Skin of body (tissue), 2 donors: ENCODE results near the gene ASRGL1. TPM values are rescaled to one million over a fixed set of nuclear protein-coding genes. Genes with fewer than 3 reads are reported as not detected.
"Not testable (repeated sequence)": the region's sequence is repeated elsewhere in the genome, so short reads cannot be mapped to it uniquely, and the experiment has no call there.

Experiments used
- DNase-seq: peaks from one replicate; lab custom pipeline; 2025; lab: John Stamatoyannopoulos, UW
- total RNA-seq: library from RNA; depleted of rRNA; stranded (reverse); fragments of >200 nt; gene quantifications from one replicate; pipeline ENCODE4 v1.2.3, GENCODE V29; 2014

ASRGL1 gene
- 1.5 TPM for total RNA-seq

DNA sequence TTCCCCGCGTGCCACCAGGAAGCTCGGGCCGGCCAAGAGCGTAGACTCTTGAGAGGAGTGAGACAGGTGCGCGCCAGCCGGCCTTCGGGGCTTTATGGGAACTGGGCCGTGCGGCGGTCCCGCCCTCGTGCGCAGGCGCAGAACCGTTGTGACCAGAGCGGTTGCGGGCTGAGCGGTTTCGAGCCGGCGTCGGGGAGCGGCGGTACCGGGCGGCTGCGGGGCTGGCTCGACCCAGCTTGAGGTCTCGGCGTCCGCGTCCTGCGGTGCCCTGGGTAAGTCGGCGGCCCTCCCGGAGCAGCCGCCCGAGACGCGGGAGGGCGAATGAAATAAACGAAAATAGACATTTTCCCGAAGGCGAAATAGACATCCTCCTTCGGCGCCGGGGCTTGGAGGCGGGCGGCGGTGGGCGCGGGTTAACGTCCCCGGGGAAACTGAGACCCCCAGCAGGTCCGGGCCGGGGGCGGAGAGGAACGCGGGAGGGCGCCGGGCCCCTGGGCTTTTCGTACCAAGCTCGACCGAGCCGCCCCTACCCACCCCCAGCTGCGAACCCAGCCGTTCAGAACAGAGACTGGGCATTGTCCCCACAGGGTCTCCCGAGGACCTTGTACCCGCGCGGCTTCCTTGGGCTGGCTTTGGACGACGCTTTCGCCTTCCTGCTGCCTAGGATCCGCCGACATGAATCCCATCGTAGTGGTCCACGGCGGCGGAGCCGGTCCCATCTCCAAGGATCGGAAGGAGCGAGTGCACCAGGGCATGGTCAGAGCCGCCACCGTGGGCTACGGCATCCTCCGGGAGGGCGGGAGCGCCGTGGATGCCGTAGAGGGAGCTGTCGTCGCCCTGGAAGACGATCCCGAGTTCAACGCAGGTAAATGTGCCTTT, at the start of gene ASRGL1:
TSS of gene ASRGL1 (plus strand) at position 146 of the 879 bp plus-strand sequence. CDS start at position 676, 530 bp downstream.
- DNase-seq = no peak

DNA sequence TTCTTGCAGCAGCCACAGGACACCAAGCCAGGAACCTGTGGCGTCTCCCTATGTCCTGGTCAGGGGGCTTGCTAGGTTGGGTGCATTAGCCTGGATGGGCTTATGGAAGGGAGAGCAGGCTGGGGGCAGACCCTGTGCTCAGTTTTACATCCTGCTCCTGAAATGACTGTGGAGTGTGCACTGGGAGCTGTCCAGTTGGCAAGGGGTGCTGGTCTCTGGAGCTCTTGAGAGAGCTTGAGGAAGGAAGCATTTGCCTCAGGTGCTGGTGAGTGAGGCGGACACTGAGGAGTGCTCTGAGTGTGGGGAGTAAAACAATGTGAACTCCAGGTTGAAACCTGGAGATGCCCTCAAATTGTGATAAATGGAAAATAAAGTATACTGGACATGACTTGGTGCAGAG, 41.7 kb upstream of the ASRGL1 start:
- DNase-seq = no peak

DNA sequence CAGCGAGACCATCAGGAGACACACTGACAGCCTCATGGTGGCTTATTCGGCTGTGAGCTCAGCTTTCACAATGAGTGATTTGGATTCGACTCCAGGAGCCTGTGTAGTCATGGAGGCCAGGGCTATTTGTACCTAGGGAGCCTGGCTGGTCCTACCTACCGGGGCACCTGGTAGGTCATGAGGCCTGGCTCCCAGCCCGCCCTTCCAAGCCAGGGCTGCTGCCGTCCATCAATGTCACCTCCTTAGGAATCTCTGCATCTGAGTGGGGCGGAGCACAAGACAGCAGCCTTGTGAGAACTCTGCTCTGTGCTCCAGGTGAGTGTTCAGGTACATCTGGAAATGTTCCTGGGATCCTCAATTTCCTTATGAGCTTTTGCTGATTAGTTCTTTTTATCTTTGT, 38.3 kb upstream of the ASRGL1 start, which contains the start of gene SCGB1D4:
TSS of gene SCGB1D4 (minus strand) at position 101 of the 400 bp plus-strand sequence. CDS start at position 36, 65 bp downstream.
- no peak for DNase-seq

DNA sequence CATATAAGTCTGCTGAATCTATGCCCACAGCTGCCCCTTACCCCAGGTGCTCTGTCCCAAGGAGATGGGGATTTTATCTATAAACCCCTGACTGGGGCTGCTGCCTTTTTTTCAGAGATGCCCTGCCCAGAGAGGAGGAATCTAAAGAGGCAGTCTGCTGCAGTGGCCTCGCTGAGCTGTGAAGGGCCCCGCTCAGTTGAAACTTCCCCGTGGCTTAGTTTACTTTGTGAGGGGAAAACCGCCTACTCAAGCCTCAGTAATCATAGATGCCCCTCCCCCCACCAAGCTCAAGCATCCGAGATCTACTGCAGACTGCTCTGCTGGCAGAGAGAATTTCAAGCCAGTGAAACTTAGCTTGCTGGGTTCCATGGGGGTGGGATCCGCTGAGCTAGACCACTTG, 31.0 kb upstream of the ASRGL1 start:
- DNase-seq = no peak

DNA sequence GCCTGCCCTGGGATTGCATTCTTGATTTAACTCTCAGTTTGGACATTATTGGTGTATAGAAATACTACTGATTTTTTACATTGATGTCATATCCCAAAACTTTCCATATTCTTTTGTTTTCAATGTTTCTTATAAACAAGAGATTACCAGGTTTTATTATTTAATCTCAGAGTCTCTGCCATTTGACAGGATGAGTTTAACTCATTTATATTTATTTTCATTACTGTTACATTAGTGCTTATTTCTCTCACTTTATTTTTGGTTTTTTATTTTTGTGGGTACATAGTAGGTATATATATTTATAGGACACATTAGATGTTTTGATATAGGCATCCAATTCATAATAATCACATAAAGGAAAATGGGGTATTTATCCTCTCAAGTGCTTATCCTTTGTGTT, 29.3 kb upstream of the ASRGL1 start:
- no peak for DNase-seq

DNA sequence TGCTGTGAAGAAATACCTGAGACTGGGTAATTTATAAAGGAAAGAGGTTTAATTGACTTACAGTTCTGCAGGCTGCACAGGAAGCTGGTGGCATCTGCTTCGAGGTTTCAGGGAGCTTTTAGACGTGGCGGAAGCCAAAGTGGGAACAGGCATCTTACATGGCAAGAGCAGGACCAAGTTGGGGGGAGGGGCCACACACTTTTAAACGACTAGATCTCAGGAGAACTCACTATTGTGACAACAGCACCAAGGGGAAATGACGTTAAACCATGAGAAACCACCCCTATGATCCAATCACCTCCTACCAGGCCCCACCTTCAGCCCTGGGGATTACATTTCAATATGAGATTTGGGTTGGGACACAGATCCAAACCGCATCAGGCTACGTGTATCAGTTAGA, 27.3 kb upstream of the ASRGL1 start:
- DNase-seq = no peak

DNA sequence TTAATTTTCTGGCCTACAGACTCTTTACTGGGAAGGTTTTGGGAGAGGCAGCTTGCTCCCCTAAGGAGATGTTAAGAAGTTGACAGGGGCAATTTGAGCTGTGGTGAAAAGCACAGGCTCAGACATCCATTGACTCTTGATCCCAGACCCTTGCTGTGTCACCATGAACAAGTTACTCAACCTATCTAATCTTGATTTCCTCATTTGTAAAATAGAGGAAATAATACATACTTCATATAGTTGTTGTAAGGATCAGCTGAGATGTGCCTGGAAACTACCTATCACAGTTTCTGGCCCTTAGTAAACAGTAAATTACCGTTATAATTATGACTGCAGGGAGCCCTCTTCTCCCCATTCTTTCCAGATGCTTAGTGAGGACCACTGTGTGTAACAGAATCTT, 21.8 kb upstream of the ASRGL1 start:
- no peak for DNase-seq

DNA sequence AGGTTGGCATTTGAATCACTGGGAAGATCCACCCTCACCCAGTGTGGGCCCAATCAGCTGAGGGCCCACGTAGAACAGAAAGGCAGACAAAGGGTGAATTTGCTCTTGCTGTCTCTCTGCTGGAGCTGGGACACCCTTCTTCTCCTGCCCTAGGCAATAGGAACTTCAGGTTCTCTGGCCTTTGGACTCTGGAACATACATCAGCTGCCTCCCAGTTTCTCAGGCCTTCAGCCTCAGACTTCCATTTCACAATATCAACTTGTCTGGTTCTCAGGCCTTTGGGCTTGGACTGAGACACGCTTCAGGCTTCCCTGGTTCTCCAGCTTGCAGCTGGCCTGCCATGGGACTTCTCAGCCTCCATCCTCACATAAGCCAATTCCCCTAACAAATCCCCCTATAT, 14.7 kb upstream of the ASRGL1 start:
- no peak for DNase-seq

DNA sequence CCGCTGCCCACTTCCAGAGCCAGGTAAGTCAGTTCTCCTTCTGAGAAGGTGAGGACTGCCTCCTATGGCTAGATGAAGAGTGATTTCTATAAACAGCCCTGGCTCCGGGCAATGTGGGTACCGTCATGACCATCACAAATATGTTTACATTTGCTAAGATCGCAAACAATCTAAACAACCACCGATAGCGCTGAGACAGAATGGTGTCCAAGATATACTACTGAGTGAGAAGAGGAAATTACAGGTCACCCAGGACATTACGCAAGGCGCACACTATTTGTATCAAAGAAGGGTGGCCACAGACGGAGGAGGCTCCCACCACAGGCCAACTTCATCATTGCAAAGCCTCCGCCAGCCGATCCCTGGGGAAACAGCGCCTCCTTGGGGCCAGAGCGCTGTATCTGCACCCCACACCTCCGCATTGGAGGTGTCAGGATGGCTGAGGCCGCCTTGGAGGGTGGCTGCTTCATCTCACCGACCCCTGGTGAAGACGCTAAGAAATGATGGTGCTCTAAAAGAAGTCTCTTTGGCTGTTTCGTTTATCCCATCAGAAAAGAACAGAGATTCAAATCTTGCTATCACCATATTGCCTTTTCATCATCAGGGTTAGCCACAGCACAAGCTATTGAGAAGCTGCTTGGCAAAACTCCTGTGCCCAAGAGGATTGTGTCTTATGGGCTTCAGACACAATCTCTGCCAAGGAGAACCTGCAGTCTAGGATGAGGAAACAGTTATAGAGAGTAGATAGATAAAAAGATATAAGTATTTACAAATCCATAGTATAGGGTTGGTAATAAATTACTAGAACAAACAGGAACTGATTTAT, 12.3 kb upstream of the ASRGL1 start:
- DNase-seq = no peak

DNA sequence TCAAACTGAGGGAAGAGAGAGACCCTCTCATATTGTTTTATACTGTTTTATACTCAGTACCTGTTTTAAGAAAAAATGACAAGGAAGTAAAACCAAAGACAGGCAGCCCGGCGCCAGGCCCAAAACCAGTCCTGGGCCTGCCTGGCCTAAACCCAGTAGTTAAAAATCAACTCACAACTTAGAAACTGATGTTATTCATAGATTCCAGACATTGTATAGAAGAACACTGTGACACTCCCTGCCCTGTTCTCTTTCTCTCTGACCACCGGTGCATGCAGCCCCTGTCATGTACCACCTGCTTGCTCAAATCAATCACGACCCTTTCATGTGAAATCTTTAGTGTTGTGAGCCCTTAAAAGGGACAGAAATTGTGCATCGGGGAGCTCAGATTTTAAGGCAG, 11.5 kb upstream of the ASRGL1 start:
- not testable (repeated sequence) for DNase-seq

DNA sequence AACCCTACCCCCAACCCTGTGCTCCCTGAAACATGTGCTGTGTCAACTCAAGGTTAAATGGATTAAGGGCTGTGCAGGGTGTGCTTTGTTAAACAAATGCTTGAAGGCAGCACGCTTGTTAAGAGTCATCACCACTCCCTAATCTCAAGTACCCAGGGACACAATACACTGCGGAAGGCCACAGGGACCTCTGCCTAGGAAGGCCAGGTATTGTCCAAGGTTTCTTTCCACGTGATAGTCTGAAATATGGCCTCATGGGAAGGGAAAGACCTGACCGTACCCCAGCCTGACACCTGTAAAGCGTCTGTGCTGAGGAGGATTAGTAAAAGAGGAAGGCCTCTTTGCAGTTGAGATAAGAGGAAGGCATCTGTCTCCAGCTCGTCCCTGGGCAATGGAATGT, 10.5 kb upstream of the ASRGL1 start:
- DNase-seq = not testable (repeated sequence)

DNA sequence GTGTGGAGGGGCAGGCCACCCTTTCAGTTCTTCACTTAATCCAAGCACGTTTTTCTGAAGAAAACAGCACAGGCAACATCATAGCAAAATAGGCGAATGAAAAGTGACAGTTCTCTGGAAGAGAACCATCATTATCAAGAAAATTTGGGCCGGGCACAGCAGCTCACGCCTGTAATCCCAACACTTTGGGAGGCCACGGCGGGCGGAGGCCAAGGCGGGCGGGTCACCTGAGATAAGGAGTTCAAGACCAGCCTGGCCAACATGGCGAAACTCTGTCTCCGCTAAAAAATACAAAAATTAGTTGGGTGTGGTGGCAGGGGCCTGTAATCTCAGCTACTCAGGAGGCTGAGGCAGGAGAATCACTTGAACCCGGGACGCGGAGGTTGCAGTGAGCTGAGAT, 9.7 kb upstream of the ASRGL1 start:
- not testable (repeated sequence) for DNase-seq

DNA sequence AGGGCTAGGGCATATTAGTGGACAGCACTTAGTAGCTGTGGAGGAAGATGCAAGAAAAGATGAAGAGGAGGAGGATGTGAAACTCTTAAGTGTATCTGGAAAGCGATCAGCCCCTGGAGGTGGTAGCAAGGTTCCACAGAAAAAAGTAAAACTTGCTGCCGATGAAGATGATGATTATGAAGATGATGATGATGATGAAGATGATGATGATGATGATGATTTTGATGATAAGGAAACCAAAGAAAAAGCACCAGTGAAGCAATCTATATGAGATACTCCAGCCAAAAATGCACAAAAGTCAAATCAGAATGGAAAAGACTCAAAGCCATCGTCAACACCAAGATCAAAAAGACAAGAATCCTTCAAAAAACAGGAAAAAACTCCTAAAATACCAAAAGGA, 6.0 kb upstream of the ASRGL1 start:
- DNase-seq = not testable (repeated sequence)

DNA sequence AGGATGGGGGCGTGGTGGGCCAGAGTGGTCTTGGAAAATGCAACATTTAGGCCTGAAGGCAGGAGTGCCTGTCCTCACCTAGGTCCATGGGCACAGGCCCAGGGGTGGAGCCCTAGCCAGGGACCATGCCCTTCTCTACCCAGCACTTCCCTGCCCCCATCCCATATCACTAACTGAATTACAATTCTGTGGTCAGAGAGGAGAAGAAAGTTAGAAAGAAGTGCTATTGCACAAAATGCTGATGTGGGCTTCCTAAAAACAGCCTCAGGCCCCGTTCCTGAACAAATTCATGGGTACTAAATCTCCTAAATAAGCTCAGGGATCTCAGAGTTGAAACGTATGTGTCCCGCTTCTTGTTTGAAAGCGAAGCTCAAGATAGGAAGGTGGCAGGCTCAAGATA, 3.5 kb upstream of the ASRGL1 start:
- DNase-seq = no peak

DNA sequence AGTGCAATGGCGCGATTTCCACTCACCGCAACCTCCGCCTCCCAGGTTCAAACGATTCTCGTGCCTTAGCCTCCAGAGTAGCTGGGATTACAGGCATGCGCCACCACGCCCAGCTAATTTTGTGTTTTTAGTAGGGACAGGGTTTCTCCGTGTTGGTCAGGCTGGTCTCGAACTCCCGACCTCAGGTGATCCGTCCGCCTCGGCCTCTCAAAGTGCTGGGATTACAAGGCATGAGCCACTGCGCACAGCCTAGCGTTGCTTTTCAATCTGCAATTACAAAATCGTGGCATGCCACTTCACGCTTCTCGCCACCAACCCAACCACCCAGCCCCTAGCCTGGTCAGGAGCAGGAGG, 322 bp upstream of the ASRGL1 start:
- DNase-seq = not testable (repeated sequence)

DNA sequence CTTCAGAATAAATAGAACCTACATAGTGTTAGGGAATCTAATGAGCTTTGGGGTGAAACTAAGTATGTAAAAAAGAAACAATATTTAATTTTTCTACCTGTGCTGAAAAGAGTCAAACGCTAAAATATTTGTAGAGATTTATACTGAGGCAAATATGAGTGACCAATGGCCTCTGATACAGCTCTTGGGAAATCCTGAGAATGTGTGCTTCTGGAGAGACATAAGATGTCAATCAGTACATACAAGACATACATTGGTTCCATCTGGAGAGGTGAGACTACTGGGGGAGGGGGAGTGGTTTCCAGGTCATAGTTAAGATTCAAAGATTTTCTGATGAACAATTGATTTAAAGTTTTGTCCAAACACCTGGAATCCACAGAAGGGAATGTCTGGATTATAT, 970 bp downstream of the ASRGL1 start:
- no peak for DNase-seq

DNA sequence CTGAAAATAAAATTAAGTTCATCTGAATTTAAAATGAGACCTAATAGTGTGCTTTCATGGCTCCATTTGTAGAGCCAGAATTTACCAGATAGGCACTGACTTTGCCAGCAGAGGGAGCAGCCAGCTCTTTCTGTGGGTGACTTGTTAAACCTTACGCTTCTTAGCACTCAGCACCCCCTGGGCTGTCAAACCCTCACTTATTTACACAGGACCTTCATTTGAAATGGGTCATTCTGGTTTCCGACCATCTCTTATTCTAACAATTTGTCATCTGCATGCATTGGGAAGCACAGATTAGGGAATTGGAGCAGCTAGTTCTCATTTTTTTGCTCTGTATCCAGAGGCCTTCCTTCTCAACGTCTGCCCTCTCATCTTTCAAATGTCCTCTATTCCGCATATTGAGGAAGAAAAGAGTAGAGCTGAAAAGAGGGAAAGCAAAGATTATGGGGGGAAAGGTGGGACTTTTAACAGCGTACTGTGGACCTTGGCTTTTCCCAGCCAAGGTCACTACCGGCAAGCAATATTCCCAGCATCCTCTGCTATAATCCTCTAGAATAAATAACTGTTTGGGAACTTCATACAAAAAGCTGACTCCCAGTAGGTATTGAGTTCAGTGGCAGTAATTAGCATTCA, 3.1 kb downstream of the ASRGL1 start:
- DNase-seq = peak; percentile 7

DNA sequence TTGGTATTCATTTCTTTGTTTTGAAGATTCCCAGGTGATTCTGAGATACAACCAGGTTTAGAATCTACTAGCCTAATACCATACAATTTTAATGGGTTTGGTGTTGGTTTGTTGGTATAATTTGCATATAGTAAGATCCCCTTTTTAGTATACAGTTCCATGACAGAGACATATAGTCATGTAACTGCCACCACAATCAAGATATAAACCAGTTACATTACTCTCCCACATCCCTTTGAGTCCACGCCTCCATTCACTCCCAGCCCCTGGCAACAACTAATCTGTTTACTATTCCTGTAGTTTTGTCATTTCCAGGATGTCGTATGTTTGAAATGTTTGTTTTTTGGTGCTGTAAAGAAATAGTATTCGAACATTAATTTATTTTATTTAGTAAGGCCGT, 4.3 kb downstream of the ASRGL1 start:
- no peak for DNase-seq

DNA sequence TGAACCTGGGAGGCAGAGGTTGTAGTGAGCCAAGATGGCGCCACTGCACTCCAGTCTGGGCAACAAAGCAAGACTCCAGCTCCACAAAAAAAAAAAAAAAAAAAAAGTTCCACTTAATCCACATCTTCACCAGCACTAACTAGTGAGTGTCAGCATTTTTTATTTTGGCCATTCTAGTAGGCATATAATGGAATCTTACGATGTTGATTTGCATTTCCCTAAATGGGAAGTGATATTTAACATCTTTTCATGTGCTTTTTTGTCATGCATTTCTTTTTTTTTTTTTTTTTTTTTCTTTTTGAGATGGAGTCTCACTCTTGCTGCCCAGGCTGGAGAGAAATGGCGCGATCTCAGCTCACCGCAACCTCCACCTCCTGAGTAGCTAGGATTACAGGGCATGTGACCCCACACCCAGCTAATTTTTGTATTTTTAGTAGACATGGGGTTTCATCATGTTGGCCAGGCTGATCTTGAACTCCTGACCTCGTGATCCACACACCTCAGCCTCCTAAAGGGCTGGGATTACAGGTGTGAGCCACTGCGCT, 6.5 kb downstream of the ASRGL1 start:
- not testable (repeated sequence) for DNase-seq

DNA sequence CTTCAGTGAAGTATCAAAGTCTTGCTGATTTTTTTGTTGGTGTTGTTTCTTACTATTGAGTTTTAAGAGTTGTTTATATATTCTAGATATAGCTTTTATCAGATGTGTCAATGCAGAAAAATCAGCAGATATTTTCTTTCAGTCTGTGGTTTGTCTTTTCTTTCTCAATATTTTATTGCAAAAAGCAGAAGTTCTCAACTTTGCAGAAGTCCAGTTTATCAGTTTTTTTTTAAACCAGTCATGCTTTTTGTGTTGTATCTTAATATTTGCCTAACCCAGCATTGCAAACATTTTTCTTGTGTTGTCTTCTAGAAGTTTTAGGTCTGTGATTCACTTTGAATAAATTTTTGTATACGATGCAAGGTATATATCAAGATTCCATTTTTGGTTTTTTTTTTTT, 7.0 kb downstream of the ASRGL1 start:
- DNase-seq = no peak

DNA sequence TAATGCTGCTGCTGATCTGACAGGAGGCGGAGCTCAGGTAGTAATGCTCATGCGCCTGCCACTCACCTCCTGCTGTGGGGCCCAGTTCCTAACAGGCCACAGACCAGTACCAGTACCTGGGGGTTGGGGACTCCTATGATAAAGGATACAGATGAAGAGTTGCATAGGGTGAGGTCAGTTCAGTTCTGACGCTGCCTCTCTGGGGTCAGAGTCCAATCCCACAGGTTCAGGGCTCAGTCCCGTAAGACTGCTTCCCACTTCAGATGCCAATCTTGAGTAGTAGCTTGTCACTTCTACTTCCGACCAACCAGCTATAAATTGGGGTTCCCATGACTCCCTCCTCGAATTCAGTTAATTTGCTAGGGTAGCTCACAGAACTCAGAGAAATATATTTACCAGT, 8.6 kb downstream of the ASRGL1 start:
- no peak for DNase-seq
